CD4-positive, alpha-beta T cell treated with Interleukin-15 for 4 hours (primary cell): Measurements from ENCODE around the gene INO80E.
A peak's percentile ranks its signal among the peaks of the same experiment; 100 is the strongest.
"Not testable (repeated sequence)": the region's sequence is repeated elsewhere in the genome, so short reads cannot be mapped to it uniquely, and the experiment has no call there.

Experiments
- DNase-seq: peaks from one replicate; pipeline ENCODE4 v3.0.0-alpha.2; 2020; ENCODE audit warnings: low spot score

The INO80E gene, protein sequence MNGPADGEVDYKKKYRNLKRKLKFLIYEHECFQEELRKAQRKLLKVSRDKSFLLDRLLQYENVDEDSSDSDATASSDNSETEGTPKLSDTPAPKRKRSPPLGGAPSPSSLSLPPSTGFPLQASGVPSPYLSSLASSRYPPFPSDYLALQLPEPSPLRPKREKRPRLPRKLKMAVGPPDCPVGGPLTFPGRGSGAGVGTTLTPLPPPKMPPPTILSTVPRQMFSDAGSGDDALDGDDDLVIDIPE

DNA sequence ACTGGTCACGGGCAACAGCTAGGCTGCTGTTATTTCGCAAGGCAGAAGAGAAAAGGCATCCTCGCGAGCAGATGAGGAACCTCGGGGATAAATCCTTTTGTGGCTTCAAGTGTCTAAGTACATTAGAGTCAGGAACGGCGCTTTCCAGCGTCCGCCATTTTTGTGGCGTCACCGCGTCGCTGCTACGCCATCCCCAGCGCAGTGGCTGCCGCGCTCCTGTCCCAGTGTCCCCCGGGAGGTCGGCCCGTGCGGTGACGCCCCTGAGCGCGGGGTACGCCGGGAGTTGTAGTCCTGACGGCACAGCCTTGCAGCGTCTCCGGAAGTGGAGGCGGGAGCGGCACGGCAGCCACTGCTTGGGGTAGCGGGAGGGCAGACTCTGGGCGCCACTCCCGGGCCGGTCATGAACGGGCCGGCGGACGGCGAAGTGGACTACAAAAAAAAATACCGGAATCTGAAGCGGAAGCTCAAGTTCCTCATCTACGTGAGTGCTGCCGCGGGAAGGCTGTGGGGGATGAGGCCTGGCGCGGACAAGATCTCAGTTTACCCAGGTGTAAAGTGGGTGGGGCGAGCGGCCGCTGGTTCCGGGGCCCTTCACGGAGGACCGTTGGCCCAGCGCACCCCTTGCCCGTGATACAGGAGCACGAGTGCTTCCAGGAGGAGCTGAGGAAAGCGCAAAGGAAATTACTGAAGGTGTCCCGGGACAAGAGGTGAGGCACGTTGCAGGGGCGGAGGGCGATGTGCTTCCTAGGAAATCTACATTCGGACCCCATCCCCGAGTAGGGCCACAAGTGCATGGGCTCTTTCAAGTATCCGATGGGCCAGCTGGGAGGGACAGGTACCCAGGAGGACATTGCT, at the start of gene INO80E:
TSS of gene INO80E (plus strand) at position 331 of the 855 bp plus-strand sequence. CDS start at position 401, 70 bp downstream.
- DNase-seq, result peak; percentile 98

DNA sequence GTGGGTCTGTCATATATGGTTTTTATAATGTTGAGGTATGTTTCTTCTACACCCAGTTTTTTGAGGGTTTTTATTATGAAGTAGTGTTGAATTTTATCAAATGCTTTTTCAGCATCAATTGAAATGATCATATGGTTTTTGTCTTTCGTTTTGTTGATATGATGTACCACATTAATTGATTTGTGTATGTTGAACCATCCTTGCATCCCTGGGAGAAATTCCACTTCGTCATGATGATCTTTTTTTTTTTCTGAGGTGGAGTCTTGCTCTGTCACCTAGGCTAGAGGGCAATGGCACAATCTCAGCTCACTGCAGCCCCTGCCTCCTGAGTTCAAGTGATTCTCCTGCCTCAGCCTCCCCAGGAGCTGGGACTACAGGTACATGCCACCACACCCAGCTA, 48.1 kb upstream of the INO80E start:
- DNase-seq, result no peak

GRCh38 chr16:29950806-29951461, 45.1 kb upstream of the INO80E start:
- DNase-seq, result no peak

GRCh38 chr16:29951625-29952365, 44.2 kb upstream of the INO80E start:
- DNase-seq, result no peak

DNA sequence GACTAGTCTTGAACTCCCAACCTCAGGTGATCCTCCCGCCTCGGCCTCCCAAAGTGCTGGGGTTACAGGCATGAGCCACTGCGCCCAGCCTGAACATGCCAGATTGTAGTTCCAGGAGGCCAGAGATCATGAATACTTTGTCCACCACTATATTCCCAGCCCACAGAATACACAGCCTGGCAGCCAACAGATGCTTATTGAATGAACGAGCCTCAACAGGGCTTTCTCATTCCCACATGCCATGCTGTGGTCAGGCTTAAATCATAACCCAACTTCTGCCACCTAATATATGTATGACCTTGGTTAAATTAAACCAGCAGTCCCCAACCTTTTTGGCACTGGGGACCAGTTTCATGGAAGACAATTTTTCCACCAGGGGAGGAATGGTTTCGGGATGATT, 37.3 kb upstream of the INO80E start:
- DNase-seq, result no peak

DNA sequence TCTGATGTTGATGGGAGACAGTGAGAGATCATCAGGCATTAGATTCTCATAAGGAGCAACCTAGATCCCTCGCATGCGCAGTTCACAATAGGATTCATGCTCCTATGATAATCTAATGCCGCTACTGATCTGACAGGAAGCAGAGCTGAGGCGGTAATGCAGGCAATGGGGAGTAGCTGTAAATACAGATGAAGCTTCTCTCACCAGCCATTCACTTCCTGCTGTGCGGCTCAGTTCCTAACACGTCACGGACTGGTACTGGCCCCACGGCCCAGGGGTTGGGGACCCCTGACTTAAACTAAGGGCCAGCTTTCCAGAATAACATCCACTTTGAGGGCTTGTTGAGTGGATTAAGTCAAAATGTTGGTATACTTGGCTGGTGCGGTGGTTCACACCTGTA, 36.7 kb upstream of the INO80E start:
- DNase-seq, result no peak

GRCh38 chr16:29959821-29960220, 36.2 kb upstream of the INO80E start:
- DNase-seq, result not testable (repeated sequence)

- no peak for DNase-seq
Observed at GRCh38 chr16:29961127-29961478, 34.9 kb upstream of the INO80E start.

DNA sequence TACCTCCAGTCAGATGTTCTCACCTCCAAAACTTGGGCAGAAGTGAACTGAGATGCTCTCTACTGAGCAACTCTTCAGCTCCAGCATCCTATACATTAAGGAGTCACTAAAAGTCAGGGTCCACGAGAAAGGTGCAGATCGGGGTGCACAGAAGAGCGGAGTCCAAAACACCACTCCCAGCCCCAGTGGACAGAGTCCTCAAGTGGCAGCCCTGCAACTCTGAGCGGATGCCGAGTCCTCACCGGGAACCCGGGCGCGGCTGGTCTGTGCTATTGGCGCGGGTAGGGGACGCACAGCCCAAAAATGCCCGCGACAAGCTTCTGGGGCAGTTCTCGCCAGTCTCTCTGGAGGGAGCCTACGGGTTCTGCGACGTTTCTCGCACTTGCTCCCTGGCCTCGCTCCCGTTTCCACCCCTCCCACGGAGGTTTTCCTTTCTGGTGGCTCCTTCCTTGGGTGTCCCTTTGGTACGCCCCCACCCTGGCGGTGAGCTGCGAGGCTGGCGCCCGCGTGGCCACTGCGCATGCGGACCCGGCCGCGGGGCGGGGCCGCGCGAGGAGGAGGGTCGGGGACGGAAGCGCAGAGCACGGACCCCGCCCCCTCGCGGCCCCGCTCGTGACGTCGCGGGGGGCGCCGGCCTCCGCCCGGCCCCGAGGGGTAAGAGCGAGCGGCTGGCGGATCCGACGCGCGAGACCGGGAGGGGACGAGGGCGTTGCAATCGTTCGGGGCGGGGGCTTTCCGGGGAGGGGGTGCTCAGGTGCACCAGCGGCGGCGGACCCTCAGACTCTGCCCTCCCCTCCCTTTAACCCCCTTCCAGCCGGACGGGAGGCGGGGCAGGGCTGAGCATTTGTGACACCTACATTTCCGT, 34.3 kb upstream of the INO80E start, which contains the start of gene TMEM219:
TSS of gene TMEM219 (plus strand) at position 601 of the 865 bp plus-strand sequence. CDS start 1,065 bp downstream, outside the sequence.
- DNase-seq, result peak; percentile 95

DNA sequence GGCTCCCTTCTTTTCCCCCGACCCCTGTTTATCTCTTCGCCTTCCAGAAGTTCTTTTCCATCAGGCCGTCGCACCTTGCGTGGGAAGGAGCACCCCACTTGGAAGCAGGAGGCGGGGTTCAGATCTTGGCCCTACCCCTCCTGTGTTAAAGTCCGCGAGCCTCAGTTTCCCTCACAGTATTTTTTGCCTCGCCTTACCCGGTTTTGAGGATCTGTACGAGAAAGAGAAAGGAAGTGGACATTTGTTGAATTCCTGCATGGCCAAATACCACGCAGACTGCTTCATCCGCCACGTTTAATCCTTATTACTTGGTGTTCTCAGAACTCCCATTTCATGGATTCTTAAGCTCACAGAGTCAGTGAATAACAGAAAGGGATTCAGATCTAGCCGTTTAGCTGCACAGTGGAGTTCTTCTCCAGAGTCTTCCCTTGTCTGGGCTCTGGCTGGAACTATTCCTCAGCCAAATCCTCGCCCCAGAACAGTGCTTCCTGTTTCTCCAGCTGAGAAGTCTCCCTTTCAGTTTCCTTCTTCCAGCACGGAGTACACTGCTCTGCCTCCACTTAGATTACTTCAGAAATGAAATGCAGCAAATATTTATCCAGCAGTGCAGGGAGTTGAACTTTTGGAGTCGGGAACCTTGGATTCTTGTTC, 33.6 kb upstream of the INO80E start:
- DNase-seq, result no peak

GRCh38 chr16:29963021-29963743, 32.9 kb upstream of the INO80E start:
- no peak for DNase-seq

GRCh38 chr16:29968205-29968604, 27.8 kb upstream of the INO80E start:
- DNase-seq, result no peak

DNA sequence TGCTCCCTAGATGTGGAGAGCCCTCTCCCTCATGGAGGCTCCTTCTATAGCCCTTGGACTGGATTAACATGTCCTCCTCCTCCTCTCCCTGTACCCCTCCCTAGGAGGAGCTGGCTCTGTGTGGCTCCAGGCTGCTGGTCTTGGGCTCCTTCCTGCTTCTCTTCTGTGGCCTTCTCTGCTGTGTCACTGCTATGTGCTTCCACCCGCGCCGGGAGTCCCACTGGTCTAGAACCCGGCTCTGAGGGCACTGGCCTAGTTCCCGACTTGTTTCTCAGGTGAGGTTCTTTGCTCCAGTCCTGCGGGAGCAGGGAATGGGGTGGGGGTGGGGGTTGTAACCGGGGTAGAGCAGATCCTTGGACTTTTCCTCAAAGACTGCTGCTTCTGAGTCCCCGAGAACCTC, 24.7 kb upstream of the INO80E start:
- DNase-seq, result no peak

DNA sequence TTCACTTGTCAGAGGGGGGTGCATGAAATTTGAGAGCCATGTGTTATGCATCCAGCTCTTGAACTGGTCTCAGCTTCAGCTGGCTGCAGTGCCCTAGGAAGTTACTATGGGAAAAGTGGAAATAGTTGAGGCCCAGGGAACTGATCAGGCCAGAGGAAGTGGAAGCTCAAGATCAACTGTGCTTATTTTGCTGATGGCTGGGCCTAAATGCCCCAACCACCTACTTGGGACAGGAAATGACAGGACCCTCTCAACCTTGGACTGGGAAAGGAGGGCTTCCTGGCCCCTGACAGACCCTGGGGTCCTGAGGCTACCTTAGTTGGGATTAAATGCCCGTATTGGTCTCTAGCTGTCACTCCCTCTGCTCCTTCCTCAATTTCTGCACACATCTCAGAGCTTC, 23.5 kb upstream of the INO80E start:
- no peak for DNase-seq

DNA sequence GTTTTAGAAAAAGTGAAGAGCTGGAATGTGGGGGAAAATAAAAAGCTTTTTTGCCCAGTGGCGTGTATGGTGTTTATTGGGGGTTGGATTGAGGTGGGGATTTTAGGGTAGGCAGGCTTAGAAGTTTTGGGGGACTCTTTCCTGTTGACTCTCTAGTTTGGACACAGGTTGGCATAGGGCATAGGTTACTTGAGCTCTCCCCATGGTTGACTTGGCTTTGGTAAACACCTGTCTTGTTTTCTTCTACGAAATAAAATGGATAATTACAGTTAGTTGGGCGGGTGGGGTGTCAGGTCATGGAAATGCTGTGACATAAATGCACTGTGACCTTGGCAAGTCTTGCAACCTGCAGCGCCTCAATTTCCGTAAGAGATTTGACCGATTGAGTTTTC, 23.1 kb upstream of the INO80E start:
- no peak for DNase-seq

DNA sequence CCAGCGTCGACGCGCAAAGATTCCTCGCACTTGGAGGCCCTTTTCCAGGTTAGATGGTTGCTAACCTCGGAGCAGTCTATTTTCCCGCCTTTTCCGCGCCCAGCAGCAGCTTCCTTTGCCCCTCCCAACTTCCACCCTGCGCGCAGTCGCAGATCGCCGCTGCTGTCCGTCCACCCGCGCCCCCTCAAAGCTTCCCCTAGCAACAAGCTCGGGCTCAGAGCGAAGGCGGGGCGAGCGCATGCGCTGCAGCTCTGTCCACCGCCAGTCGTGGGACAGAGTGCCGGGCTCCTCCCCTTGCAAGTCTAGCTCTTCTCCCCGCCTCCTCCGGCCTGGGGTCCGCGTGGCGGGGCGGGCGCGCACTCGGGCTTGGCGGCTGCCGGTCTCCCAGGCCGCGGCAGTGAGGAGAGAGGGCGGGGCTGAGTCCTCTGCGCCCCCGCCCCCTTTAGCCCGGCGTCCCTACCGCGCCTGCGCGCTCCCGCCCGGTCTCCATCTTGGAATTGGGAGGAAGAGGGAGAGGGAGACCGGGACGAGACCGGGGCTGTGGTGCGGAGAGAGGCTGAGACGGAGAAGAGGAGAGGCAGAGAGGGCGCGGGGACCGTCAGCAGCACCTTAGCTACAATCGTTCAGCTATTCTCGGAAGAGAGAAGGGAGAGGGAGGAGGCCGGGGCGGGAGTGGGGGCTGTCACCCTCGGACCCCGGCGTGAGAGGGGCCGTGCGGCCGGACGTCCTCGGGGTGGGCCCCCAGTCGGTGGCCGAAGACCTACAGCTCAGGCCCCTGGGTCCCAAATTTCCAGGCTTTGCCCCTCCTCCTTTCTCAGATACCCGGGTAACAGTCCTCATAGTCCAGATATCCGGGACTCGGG, 22.4 kb upstream of the INO80E start, which contains the start of gene TAOK2:
TSS of gene TAOK2 (plus strand) at position 485 of the 863 bp plus-strand sequence. CDS start 3,905 bp downstream, outside the sequence.
- peak; percentile 97 for DNase-seq

GRCh38 chr16:29974291-29975133, 21.5 kb upstream of the INO80E start:
- DNase-seq, result peak; percentile 11

GRCh38 chr16:29975134-29975538, 20.9 kb upstream of the INO80E start:
- DNase-seq, result no peak
